Limb (tissue), 2 donors: Measurements from ENCODE around the gene DIAPH3.

ENCODE experiments used
- DNase-seq, 2 donors: peaks; one replicate each; pipeline ENCODE4 v3.0.0-alpha.2; 2016; ENCODE audit errors: extremely low spot score in 2 of 2

DIAPH3 gene

DNA sequence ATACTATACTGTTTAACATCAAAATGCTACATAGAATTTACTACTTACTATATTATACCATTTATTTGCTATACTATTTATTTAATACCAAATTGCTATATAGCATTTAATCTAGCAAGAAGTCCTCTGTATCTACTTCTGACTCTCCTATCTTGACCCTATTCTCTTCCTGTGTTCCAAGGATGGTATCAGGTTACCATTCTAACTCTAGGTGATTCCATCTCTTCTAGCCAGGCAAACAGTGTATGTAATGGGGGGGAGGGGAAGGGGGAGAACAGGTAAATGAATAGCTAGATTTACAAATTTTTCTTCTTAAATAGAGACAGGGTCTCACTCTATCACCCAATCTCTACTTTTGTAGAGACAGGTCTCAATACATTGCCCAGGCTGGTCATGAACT lies 200.3 kb downstream of the DIAPH3 start:
- no peak for DNase-seq

- no peak for DNase-seq
Measured at GRCh38 chr13:59962343-59962742, 201.4 kb downstream of the DIAPH3 start.

DNA sequence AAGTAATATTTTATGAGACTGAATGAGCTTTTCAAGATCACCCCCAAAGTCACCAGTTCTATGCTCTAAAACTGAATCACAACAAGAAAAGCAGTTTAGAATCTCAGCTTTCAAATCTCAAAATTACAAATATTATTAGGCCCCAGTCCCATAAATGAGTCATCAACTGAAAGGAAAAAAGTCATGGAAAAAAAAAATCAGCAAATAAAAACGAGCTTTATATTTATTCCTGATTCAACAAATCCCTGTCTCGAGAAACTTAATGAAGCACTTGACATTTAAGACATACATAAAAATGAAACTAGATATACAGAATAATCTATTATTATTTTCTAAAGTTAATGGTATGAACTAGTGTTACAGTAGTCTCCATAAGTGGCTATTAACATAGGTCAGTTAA lies 203.0 kb downstream of the DIAPH3 start:
- no peak for DNase-seq

DNA sequence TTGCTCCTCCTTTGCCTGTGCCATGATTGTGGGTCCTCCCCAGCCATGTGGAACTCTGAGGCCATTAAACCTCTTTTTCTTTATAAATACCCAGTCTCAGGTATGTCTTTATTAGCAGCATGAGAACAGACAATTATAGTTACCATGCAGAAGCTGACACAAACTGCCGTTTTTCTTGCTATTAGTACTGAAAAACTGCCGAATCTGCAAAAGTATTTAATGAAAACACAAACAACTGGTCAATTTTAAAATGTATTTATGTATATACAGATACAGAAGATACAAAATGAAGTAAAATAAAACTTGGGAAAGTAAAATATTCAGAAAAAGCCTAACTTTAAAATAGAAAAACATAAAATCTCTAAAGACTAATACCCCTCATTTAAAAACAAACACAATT lies 206.3 kb downstream of the DIAPH3 start:
- no peak for DNase-seq

DNA sequence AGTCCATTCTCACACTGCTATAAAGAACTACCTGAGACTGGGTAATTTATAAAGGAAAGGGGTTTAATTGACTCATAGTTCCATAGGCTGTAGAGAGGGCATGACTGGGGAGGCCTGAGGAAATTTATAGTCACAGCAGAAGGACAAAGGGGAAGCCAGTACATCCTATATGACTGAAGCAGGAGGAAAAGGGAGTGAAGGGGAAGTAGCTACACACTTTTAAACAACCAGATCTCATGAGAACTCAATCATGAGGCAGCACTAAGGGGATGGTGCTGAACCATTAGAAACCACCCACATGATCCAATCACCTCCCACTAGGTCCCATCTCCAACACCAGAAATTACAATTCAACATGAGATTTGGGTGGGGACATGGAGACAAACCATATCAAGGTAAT lies 209.1 kb downstream of the DIAPH3 start:
- DNase-seq, result no peak

GRCh38 chr13:59951011-59951410 lies 212.7 kb downstream of the DIAPH3 start:
- DNase-seq, result no peak

DNA sequence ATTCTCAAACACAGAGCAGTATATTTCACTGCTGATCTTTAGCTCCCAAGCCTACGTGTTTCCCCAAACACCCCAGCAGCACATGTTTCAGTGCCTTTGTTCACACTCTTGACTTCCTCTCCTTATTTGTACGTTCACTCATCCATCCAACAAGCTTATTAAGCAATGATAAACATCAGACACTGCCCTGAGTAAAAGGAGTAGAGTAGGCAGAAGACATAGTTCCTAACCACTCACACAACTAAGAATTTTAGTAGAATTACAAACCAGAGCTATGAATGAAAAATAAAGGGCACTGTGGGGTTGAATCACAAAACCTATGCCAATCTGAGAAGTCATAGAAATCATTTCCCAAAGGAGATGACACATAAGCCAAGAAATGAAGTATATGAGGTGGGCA lies 213.5 kb downstream of the DIAPH3 start:
- DNase-seq, result no peak

- DNase-seq, result no peak
Measured at GRCh38 chr13:59948686-59949085, 215.0 kb downstream of the DIAPH3 start.

DNA sequence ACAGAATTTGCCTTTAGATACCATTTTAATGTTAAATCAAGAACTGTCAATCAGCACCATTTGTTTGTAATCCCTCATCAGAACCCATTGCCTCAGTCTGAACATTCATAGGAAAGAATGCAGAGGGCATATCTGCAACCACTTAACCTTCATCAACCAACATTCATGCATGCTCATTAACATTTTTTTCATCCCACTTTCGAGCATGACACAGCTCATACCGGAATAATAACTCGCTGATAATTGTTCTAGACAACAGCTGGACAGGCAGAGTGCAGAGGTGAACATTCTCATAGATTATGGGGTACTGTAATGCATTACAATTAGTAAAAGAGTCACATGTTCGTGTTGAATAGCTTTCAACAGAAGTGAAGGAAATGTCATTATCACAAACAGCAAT lies 216.8 kb downstream of the DIAPH3 start:
- DNase-seq, result no peak

DNA sequence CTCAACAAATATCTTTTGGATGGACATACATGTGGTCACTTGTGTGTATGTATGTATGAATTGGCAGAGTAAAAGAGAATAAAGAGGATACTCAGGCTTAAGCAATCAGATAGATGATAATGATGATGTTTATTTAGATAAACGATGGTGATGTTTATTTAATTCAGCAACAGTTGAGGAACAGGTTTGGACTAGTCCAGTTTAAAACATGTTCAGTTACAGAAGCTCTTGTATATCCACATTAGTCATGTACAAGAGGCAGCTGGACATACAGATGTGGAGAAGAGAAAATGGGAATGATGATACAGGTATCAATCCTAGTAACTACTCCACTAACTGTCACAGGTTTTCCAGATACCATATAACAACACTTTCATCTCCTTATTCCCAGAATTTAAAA lies 232.1 kb downstream of the DIAPH3 start:
- no peak for DNase-seq

- DNase-seq, result no peak
Measured at GRCh38 chr13:59924256-59924655, 239.5 kb downstream of the DIAPH3 start.

DNA sequence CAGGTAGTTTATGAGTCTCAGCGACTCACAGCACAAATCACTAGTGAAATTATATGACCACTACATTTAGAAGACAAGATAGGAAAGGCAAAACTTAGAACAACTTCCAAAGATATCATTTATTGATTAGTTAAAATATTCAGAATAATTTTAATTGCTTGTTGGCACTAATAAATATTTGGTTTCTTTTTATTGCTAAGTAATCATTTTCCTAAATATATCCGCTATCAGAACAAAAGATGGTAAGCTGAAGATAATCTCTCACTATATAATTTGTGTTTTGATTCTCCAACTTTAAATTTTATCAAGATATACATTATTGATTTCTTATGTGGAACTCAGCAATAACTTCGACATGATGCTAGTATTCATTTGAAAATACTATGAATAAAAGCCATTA lies 248.5 kb downstream of the DIAPH3 start:
- no peak for DNase-seq

DNA sequence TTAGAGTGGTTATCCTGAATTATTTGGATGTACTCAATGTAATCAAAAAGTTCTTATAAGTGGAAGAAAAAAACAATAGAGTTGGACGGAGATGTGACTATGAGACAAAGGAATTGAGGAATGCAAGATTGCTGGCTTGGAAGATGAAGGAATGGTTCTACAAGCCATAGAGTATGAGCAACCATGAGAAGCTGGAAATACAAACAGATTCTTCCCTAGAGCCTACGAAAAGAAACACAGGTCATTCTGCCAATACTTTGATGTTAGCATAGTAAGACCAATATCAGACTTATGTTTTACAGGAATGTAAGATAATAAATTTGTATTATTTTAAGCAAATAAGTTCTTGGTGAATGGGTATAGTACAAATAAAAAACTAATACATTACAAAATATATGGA lies 249.2 kb downstream of the DIAPH3 start:
- no peak for DNase-seq

- peak in 1 of 2 donors; percentile 74 for DNase-seq
Measured at GRCh38 chr13:59906413-59907049, 257.2 kb downstream of the DIAPH3 start.

DNA sequence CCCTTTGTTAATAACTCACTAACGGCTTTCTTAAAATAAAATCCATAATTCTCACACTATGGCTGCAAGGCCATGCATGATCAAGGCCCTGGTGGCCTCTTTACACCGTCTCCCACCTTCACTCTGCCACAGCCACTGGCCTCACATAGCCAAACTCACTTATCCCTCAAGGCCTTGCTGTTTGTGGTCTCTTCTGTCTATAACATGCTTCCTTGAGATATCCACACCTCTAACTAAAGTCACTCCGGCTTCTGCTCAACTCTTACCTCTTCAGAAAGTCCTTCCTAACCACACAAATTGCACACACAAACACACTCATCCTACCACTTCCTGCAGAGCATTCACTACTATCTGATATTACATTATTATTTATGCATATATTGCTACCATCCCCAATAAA lies 262.5 kb downstream of the DIAPH3 start:
- no peak for DNase-seq

- DNase-seq, result no peak
Measured at GRCh38 chr13:59898066-59898465, 265.7 kb downstream of the DIAPH3 start.

- DNase-seq, result no peak
Measured at GRCh38 chr13:59893266-59893665, 270.5 kb downstream of the DIAPH3 start.

- DNase-seq, result no peak
Measured at GRCh38 chr13:59891053-59891452, 272.7 kb downstream of the DIAPH3 start.

- peak in 1 of 2 donors; percentile 5 for DNase-seq
Measured at GRCh38 chr13:59890054-59890453, 273.7 kb downstream of the DIAPH3 start.

DNA sequence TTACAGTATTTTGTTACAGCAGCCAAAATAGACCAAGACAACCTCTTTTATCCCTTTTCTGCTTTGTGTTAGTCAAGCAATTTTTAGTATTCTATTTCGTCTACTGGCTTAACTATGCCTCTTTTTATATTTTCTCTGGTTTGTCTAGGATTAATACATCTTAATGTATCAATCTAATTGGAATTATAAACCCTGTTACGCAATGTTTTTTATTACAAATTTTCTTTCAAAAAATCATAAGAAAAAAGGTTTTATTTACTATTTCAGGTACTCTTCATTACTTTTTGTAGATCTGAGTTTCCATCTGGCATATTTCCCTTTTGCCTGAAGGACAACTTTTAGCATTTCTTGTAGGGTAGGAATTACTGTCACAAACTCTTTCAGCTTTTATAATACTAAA lies 275.3 kb downstream of the DIAPH3 start:
- DNase-seq, result no peak

DNA sequence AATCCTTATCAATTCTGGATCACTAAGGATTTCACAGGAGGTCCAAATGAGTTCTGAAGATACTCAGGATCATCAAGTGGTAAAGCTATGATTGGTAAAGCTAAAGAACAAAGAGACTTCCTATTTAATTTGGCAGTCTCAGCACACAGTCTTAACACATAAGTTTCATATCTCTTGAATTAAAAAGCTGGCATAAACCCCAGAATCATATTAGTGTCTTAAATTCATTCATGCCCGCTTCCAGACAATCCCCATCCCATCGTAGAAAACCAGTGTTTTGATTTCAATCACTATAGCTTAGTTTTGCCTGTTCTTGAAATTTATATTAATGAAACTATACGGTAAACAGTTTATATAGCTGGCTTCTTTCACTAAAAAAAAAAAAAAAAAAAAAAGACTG lies 278.7 kb downstream of the DIAPH3 start:
- no peak for DNase-seq

DNA sequence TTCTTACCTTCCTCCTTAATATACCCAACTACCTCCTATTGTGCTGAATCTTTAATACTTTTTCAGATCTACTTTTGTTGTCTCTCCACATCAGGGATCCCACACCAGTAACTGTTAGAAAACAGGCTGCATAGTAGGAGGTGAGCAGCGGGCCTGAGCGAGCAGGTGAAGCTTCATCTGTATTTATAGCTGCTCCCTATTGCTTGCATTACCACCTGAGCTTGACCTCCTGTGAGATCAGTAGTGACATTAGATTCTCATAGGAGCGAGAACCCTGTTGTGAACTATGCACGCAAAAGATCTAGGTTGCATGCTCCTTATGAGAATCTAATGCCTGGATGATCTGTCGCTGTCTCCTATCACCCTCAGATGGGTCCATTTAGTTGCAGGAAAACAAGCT lies 279.8 kb downstream of the DIAPH3 start:
- DNase-seq, result no peak

DNA sequence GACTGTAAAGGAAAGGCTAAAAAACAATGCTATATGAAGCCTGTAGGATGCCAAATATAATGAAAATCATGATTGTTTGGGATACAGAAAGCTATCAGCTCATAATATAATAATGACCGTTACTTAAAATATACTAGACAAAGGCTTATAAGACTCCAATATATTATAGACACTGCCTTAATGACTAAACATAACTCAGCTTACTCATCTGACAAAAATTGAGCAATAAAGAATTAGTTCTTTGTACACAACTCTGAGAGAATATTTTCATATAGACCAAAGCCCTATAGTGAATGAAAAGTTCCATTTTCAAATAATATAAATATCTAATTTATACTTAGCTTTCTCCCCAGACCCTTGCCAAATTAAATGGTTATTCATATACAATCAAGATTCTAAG lies 283.3 kb downstream of the DIAPH3 start:
- no peak for DNase-seq

DNA sequence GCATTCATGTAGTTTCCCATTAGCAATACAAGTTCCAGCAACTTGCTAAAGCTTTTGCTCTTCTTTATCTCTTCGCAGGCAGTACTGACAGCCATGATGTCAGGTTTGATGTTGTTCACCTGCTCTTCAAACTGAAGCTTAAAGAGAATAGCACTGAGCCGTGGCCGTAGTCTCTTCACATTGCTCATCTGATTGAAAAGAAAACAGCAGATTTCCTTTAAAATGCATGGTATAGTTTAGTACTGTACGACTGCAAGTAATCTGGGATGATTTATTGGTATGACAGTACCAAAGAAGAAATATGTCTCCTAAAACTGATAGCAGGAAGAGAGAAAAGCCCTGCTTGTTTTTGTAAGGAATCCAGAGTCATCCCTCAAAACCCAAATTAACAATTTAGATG lies 284.4 kb downstream of the DIAPH3 start:
- DNase-seq, result no peak
